Islet precursor cell (in vitro differentiated cells): ENCODE measurements around the gene TRERF1.
A peak's percentile ranks its signal among the peaks of the same experiment; 100 is the strongest.
"Not testable (repeated sequence)": the region's sequence is repeated elsewhere in the genome, so short reads cannot be mapped to it uniquely, and the experiment has no call there.

ENCODE experiments used
- DNase-seq: peaks from one replicate; pipeline ENCODE4 v3.0.0-alpha.2; 2018

Gene TRERF1

GRCh38 chr6:42216495-42216894 lies 235.2 kb downstream of the TRERF1 start:
- not testable (repeated sequence) for DNase-seq

GRCh38 chr6:42212442-42212841 lies 239.3 kb downstream of the TRERF1 start:
- DNase-seq, result no peak

- no peak for DNase-seq
Measured at GRCh38 chr6:42211726-42212125, 240.0 kb downstream of the TRERF1 start.

GRCh38 chr6:42210551-42210950 lies 241.2 kb downstream of the TRERF1 start:
- no peak for DNase-seq

- not testable (repeated sequence) for DNase-seq
Measured at GRCh38 chr6:42207559-42207958, 244.2 kb downstream of the TRERF1 start.

- DNase-seq, result no peak
Measured at GRCh38 chr6:42204768-42205282, 246.9 kb downstream of the TRERF1 start.

GRCh38 chr6:42203183-42203582 lies 248.5 kb downstream of the TRERF1 start:
- no peak for DNase-seq

- DNase-seq, result not testable (repeated sequence)
Measured at GRCh38 chr6:42202131-42202915, 249.4 kb downstream of the TRERF1 start.

GRCh38 chr6:42201382-42201781 lies 250.3 kb downstream of the TRERF1 start:
- DNase-seq, result no peak

- no peak for DNase-seq
Measured at GRCh38 chr6:42200035-42200434, 251.7 kb downstream of the TRERF1 start.

- DNase-seq, result no peak
Measured at GRCh38 chr6:42199106-42199981, 252.4 kb downstream of the TRERF1 start.

- no peak for DNase-seq
Measured at GRCh38 chr6:42197555-42198362, 254.0 kb downstream of the TRERF1 start.

GRCh38 chr6:42195415-42195814 lies 256.3 kb downstream of the TRERF1 start:
- no peak for DNase-seq

- DNase-seq, result no peak
Measured at GRCh38 chr6:42194056-42194455, 257.7 kb downstream of the TRERF1 start.

GRCh38 chr6:42193491-42193894 lies 258.2 kb downstream of the TRERF1 start:
- DNase-seq, result peak; percentile 64

- DNase-seq, result not testable (repeated sequence)
Measured at GRCh38 chr6:42192385-42192784, 259.3 kb downstream of the TRERF1 start.

- no peak for DNase-seq
Measured at GRCh38 chr6:42190554-42191183, 261.1 kb downstream of the TRERF1 start.

GRCh38 chr6:42188406-42188805 lies 263.3 kb downstream of the TRERF1 start:
- no peak for DNase-seq

- DNase-seq, result no peak
Measured at GRCh38 chr6:42185597-42185996, 266.1 kb downstream of the TRERF1 start.

- DNase-seq, result no peak
Measured at GRCh38 chr6:42184475-42184874, 267.3 kb downstream of the TRERF1 start.

GRCh38 chr6:42182101-42182500 lies 269.6 kb downstream of the TRERF1 start:
- no peak for DNase-seq

- no peak for DNase-seq
Measured at GRCh38 chr6:42179945-42180313, 271.8 kb downstream of the TRERF1 start.
